OCI-LY7 (cell line): ENCODE data around the gene FMNL2. TPM values are rescaled to one million over a fixed set of nuclear protein-coding genes. Genes with fewer than 3 reads are reported as not detected.

ENCODE experiments used
- BruUV-seq: library from RNA; stranded (reverse); fragments of 400-500 nt; replicated peaks from 2 replicates; lab custom pipeline; 2021; lab: Mats Ljungman, UMichigan
- CTCF ChIA-PET: fragments of 300-600 bp; sonication (Branson Sonifier 250); formaldehyde crosslinking; loops from one replicate; lab custom pipeline; 2022; ENCODE audit warnings: antibody characterized with exemption; ENCODE audit not compliant: unreplicated experiment; lab: Charles Lee
- POLR2A ChIA-PET: fragments of 300-600 bp; sonication (Branson Sonifier 250); formaldehyde crosslinking; loops from one replicate; lab custom pipeline; 2022; ENCODE audit warnings: antibody characterized with exemption; lab: Charles Lee
- DNase-seq: peaks from one replicate; pipeline ENCODE4 v3.0.0-alpha.2; 2015; ENCODE audit warnings: low spot score
- H2AFZ ChIP-seq: fragments of 200-600 bp; sonication (generic), shearing (Covaris generic); 2 replicates; pipeline ENCODE4 v1.6.1; 2014; ENCODE audit warnings: mild to moderate bottlenecking, antibody characterized with exemption, low read length, moderate library complexity
- H3K27ac ChIP-seq: fragments of 200-600 bp; sonication (generic); 2 replicates; pipeline ENCODE4 v1.5.1; 2014; ENCODE audit warnings: mixed run types, low read depth, mild to moderate bottlenecking, moderate library complexity, low read length, inconsistent platforms; ENCODE audit not compliant: poor library complexity, severe bottlenecking
- H3K36me3 ChIP-seq: fragments of 200-600 bp; sonication (generic); 2 replicates; pipeline ENCODE4 v1.6.1; 2014; ENCODE audit warnings: mild to moderate bottlenecking, antibody characterized with exemption, low read length, moderate library complexity, mixed read lengths; ENCODE audit not compliant: insufficient read depth
- H3K4me1 ChIP-seq: fragments of 200-600 bp; sonication (generic); 2 replicates; pipeline ENCODE4 v1.5.1; 2014; ENCODE audit warnings: mild to moderate bottlenecking, low read length; ENCODE audit not compliant: insufficient read depth, poor library complexity, severe bottlenecking
- H3K4me2 ChIP-seq: fragments of 200-600 bp; sonication (generic); 2 replicates; pipeline ENCODE4 v1.6.1; 2014; ENCODE audit warnings: mild to moderate bottlenecking, low read length
- H3K4me3 ChIP-seq: fragments of 200-600 bp; sonication (generic); 2 replicates; pipeline ENCODE4 v1.5.1; 2014; ENCODE audit warnings: mild to moderate bottlenecking, low read depth, low read length; ENCODE audit not compliant: poor library complexity, severe bottlenecking
- H3K79me2 ChIP-seq: fragments of 200-600 bp; sonication (generic); 2 replicates; pipeline ENCODE4 v1.6.1; 2016; ENCODE audit warnings: low read depth, mild to moderate bottlenecking, low read length, moderate library complexity, mixed read lengths; ENCODE audit not compliant: insufficient read depth
- H3K9me2 ChIP-seq: fragments of 200-600 bp; sonication (generic); 2 replicates; pipeline ENCODE4 v1.6.1; 2016; ENCODE audit warnings: mild to moderate bottlenecking, low read length, mixed read lengths; ENCODE audit not compliant: insufficient read depth
- H3K9me3 ChIP-seq: fragments of 200-600 bp; sonication (generic); 2 replicates; pipeline ENCODE4 v1.6.1; 2014; ENCODE audit warnings: mild to moderate bottlenecking, mixed run types, low read length, mixed read lengths
- H4K20me1 ChIP-seq: fragments of 200-600 bp; sonication (generic); 2 replicates; pipeline ENCODE4 v1.6.1; 2014; ENCODE audit warnings: mild to moderate bottlenecking, antibody characterized with exemption, low read length, moderate library complexity, mixed read lengths; ENCODE audit not compliant: insufficient read depth
- CTCF ChIP-seq: fragments of 200-600 bp; sonication (generic); conservative IDR thresholded peaks from 2 replicates; pipeline ENCODE4 v1.5.1; 2014; ENCODE audit warnings: mild to moderate bottlenecking, antibody characterized with exemption, low read length, moderate library complexity, mixed read lengths
- EZH2phosphoT487 ChIP-seq: fragments of 200-600 bp; sonication (generic); IDR thresholded peaks from 2 replicates; pipeline ENCODE4 v1.6.1; 2018; ENCODE audit warnings: low read depth, borderline replicate concordance, mild to moderate bottlenecking, mixed run types, antibody characterized with exemption, low read length, moderate library complexity, mixed read lengths
- intact Hi-C: fragments of 100-400 bp; cut with micrococcal nuclease; formaldehyde crosslinking; loops from one replicate; pipeline ENCODE4 v1.10.0; 2022; ENCODE audit not compliant: unreplicated experiment
- total RNA-seq, 2 experiments: library from RNA; depleted of rRNA in 1 of 2; stranded (reverse); fragments of >200 nt in 1 of 2; shearing (Covaris generic) in 1 of 2; gene quantifications; 2 replicates each; pipeline ENCODE4 v1.2.3, GENCODE V29; 2014 to 2022

The FMNL2 gene
- total RNA-seq, 2 experiments from 2014 or later = 0.03 to 0.21 TPM

GRCh38 chr2:152432765-152433164, 97.8 kb downstream of the FMNL2 start:
- no TSS peak for BruUV-seq
- TF ChIP-seq EZH2phosphoT487 = no peak
- TF ChIP-seq CTCF = no peak
- Histone ChIP-seq H3K4me2 (no peak overlapping the region), H3K79me2 (no peaks in the 10 kb centered on the region), H3K27ac (no peak overlapping the region), H4K20me1 (no peaks in the 10 kb centered on the region), H3K9me2 (no peaks in the 10 kb centered on the region), H2AFZ (no peak overlapping the region), H3K36me3 (no peaks in the 10 kb centered on the region), H3K4me1 (no peaks in the 10 kb centered on the region), H3K4me3 (no peak overlapping the region), H3K9me3 (no peaks in the 10 kb centered on the region)
- DNase-seq = no peak
- intact Hi-C loops = no loop called here
- CTCF ChIA-PET = no interaction called here
- POLR2A ChIA-PET = interaction anchor here (0.8 kb wide), 1 partner anchor 35 kb away, joined by 3 read pairs; no protein-coding TSS in a partner anchor

- Histone ChIP-seq H3K27ac (no peak overlapping the region), H3K9me3 (no peaks in the 10 kb centered on the region), H3K9me2 (no peaks in the 10 kb centered on the region), H2AFZ (no peak overlapping the region), H4K20me1 (no peaks in the 10 kb centered on the region), H3K4me1 (no peaks in the 10 kb centered on the region), H3K4me2 (no peak overlapping the region), H3K4me3 (no peak overlapping the region), H3K36me3 (no peaks in the 10 kb centered on the region), H3K79me2 (no peaks in the 10 kb centered on the region)
- POLR2A ChIA-PET = interaction anchor here (0.8 kb wide), 1 partner anchor 34 kb away, joined by 3 read pairs; no protein-coding TSS in a partner anchor
- no peak for TF ChIP-seq CTCF
- no peak for TF ChIP-seq EZH2phosphoT487
- DNase-seq = no peak
- BruUV-seq = no TSS peak
- CTCF ChIA-PET = no interaction called here
- intact Hi-C loops = no loop called here
These were observed 98.3 kb downstream of the FMNL2 start for GRCh38 chr2:152433289-152433688.

GRCh38 chr2:152433791-152434190, 98.8 kb downstream of the FMNL2 start:
- H3K4me3 ChIP-seq = no peak overlapping the region
- H4K20me1 ChIP-seq = no peaks in the 10 kb centered on the region
- H3K4me1 ChIP-seq = no peaks in the 10 kb centered on the region
- H3K79me2 ChIP-seq = no peaks in the 10 kb centered on the region
- POLR2A ChIA-PET = no interaction called here
- BruUV-seq = no TSS peak
- H3K9me2 ChIP-seq = no peaks in the 10 kb centered on the region
- no peak overlapping the region for H3K27ac ChIP-seq
- no peaks in the 10 kb centered on the region for H3K36me3 ChIP-seq
- DNase-seq = no peak
- H3K9me3 ChIP-seq = no peaks in the 10 kb centered on the region
- no peak for TF ChIP-seq CTCF
- intact Hi-C loops = no loop called here
- H3K4me2 ChIP-seq = no peak overlapping the region
- CTCF ChIA-PET = no interaction called here
- H2AFZ ChIP-seq = no peak overlapping the region
